HL-60 (cell line): ENCODE results near the gene CFAP210.
"Not testable (repeated sequence)": the region's sequence is repeated elsewhere in the genome, so short reads cannot be mapped to it uniquely, and the experiment has no call there.

Experiments
- DNase-seq, 2 experiments: peaks; one replicate each; pipeline ENCODE4 v3.0.0-alpha.2; 2010 to 2020; ENCODE audit warnings: low read depth in 1 of 2, low spot score in 1 of 2
- H3K27ac ChIP-seq: fragments of 250-450 bp; sonication (Bioruptor Pico); replicated peaks from 2 replicates; pipeline ENCODE4 v1.5.1; 2020; ENCODE audit warnings: mild to moderate bottlenecking, moderate library complexity
- H3K27me3 ChIP-seq: fragments of 250-450 bp; sonication (Bioruptor Pico); 2 replicates; pipeline ENCODE4 v1.5.1; 2021; ENCODE audit warnings: mild to moderate bottlenecking, moderate library complexity; ENCODE audit not compliant: insufficient read depth, poor library complexity, severe bottlenecking
- H3K4me3 ChIP-seq: replicated peaks from 2 replicates; pipeline ENCODE4 v1.5.1; 2011; ENCODE audit warnings: mild to moderate bottlenecking, control low read depth, low read length; ENCODE audit not compliant: insufficient read depth
- GABPA ChIP-seq: IDR thresholded peaks from 2 replicates; pipeline ENCODE4 v1.6.1; 2012; ENCODE audit warnings: low read depth
- POLR2AphosphoS5 ChIP-seq: IDR thresholded peaks from 2 replicates; pipeline ENCODE4 v1.6.1; 2012; ENCODE audit warnings: low read depth
- SPI1 ChIP-seq: IDR thresholded peaks from 2 replicates; pipeline ENCODE4 v1.6.1; 2012; ENCODE audit warnings: low read depth, mild to moderate bottlenecking, borderline replicate concordance
- TF ChIP-seq, protein P1 (sequence below): IDR thresholded peaks from 2 replicates; pipeline ENCODE4 v1.6.1; 2012; ENCODE audit warnings: low read depth; ENCODE audit not compliant: insufficient replicate concordance
- TF ChIP-seq, protein P2 (sequence below): IDR thresholded peaks from one replicate; pipeline ENCODE4 v1.5.1; 2011; ENCODE audit warnings: low read length, control low read depth, inconsistent platforms; ENCODE audit not compliant: insufficient read depth

Gene CFAP210

GRCh38 chr2:169623235-169623634, 71.0 kb downstream of the CFAP210 start:
- Histone ChIP-seq H3K27me3 (no peaks in the 10 kb centered on the region), H3K27ac (no peak overlapping the region), H3K4me3 (no peak overlapping the region)
- TF ChIP-seq POLR2AphosphoS5 (no peak), SPI1 (no peak), GABPA (no peak)
- TF ChIP-seq, protein P1, sequence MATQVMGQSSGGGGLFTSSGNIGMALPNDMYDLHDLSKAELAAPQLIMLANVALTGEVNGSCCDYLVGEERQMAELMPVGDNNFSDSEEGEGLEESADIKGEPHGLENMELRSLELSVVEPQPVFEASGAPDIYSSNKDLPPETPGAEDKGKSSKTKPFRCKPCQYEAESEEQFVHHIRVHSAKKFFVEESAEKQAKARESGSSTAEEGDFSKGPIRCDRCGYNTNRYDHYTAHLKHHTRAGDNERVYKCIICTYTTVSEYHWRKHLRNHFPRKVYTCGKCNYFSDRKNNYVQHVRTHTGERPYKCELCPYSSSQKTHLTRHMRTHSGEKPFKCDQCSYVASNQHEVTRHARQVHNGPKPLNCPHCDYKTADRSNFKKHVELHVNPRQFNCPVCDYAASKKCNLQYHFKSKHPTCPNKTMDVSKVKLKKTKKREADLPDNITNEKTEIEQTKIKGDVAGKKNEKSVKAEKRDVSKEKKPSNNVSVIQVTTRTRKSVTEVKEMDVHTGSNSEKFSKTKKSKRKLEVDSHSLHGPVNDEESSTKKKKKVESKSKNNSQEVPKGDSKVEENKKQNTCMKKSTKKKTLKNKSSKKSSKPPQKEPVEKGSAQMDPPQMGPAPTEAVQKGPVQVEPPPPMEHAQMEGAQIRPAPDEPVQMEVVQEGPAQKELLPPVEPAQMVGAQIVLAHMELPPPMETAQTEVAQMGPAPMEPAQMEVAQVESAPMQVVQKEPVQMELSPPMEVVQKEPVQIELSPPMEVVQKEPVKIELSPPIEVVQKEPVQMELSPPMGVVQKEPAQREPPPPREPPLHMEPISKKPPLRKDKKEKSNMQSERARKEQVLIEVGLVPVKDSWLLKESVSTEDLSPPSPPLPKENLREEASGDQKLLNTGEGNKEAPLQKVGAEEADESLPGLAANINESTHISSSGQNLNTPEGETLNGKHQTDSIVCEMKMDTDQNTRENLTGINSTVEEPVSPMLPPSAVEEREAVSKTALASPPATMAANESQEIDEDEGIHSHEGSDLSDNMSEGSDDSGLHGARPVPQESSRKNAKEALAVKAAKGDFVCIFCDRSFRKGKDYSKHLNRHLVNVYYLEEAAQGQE, result no peak
- TF ChIP-seq, protein P2, sequence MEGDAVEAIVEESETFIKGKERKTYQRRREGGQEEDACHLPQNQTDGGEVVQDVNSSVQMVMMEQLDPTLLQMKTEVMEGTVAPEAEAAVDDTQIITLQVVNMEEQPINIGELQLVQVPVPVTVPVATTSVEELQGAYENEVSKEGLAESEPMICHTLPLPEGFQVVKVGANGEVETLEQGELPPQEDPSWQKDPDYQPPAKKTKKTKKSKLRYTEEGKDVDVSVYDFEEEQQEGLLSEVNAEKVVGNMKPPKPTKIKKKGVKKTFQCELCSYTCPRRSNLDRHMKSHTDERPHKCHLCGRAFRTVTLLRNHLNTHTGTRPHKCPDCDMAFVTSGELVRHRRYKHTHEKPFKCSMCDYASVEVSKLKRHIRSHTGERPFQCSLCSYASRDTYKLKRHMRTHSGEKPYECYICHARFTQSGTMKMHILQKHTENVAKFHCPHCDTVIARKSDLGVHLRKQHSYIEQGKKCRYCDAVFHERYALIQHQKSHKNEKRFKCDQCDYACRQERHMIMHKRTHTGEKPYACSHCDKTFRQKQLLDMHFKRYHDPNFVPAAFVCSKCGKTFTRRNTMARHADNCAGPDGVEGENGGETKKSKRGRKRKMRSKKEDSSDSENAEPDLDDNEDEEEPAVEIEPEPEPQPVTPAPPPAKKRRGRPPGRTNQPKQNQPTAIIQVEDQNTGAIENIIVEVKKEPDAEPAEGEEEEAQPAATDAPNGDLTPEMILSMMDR, result no peak
- DNase-seq, result no peak

DNA sequence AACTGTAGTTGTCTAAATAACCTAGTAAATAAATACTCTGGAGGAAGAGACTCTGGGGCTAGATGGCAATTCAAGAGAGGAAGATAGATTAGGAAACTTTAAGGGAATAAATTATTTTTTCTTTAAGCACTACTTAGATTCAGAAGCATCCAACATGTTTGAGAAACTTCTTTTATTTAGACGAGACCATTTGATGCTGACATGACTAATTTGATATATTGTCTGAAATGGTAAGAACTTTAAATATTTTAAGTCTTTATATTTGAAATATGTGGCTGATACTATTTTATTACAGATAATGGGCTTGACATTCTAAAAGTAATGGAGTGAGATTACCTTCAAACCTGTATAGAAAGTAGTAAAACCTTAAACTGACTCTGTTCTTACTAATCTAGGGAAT, 73.7 kb downstream of the CFAP210 start:
- H3K27ac ChIP-seq, result no peak overlapping the region
- H3K4me3 ChIP-seq, result no peak overlapping the region
- no peak for DNase-seq
- no peaks in the 10 kb centered on the region for H3K27me3 ChIP-seq
- no peak for TF ChIP-seq SPI1
- TF ChIP-seq GABPA, result no peak
- TF ChIP-seq POLR2AphosphoS5, result no peak
- TF ChIP-seq, protein P1, result no peak
- TF ChIP-seq, protein P2, result no peak

DNA sequence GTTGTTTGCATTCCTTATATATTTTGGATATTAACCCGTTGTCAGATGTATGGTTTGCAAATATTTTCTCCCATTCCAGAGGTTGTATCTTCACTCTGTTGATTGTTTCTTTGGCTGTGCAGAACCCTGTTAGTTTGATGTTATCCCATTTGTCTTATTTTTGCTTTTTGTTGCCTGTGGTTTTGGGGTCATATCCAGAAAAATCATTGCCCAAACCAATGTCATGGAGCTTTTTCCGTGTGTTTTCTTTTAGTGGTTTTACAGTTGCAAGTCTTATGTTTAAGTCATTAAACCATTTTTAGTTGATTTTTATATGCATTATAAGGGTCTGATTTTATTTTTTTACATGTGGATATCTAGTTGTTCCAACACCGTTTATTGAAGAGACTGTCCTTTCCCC, 74.3 kb downstream of the CFAP210 start:
- H3K27ac ChIP-seq, result no peak overlapping the region
- no peaks in the 10 kb centered on the region for H3K27me3 ChIP-seq
- DNase-seq, result no peak
- no peak overlapping the region for H3K4me3 ChIP-seq
- TF ChIP-seq GABPA, result no peak
- TF ChIP-seq POLR2AphosphoS5, result no peak
- TF ChIP-seq, protein P1, result no peak
- TF ChIP-seq, protein P2, result no peak
- TF ChIP-seq SPI1, result no peak

- not testable (repeated sequence) for DNase-seq, H3K27ac ChIP-seq, H3K4me3 ChIP-seq, H3K27me3 ChIP-seq
Measured at GRCh38 chr2:169615982-169616381, 78.2 kb downstream of the CFAP210 start.
